ENCODE results near the gene VSIG2. TPM values are rescaled to one million over a fixed set of nuclear protein-coding genes. Genes with fewer than 3 reads are reported as not detected.

VSIG2 gene
- total and polyA plus RNA-seq, 2 of the 4 experiments (the other 2 are of a cell fraction): not detected

DNA sequence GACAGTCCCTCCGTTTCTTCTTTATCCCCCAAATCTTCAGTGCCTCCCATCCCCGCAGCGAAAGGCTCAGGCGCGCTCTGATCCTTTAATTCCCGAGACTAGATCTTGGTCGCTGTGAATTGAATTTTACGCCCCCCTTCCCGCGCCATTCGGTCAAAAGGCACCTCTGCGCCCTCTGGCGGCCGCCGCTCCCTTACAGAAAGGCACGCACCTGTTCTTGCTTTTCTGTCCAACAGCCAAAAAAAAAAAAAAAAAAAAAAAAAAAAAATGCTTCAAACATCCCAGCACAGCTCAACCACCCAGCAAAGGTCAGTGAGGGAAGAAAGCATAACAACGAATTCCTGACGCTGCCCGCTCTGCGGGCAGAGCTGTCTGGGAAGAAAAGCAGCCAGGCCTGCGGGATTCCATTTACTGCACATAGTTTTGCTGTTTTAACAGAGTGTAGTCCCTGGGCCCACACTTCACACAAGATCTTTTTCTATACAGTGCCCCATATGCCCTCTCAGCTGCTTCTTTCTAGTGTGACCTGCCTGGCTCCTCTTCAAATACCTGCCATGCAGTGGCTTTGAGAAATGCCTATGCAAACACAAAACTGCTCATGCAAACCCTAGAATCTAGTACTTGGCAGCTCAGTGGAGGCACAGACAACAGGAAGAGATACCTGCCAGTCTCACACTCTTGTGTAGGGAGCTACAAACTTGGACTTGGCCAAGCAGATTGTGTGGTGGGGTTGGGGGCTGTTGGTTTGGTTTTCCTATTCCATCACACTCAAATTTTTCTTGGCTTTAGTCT, 11.3 kb upstream of the VSIG2 start (continued):
- TF ChIP-seq BHLHE40 (IDR thresholded peaks at IDR 0.05; ENCODE audit: low read depth, low read length): no peak
- peak; percentile 55; the same call in 1 of the 2 replicates for TF ChIP-seq MAZ (IDR thresholded peaks at IDR 0.05; ENCODE audit: borderline replicate concordance, low read depth, low read length)

DNA sequence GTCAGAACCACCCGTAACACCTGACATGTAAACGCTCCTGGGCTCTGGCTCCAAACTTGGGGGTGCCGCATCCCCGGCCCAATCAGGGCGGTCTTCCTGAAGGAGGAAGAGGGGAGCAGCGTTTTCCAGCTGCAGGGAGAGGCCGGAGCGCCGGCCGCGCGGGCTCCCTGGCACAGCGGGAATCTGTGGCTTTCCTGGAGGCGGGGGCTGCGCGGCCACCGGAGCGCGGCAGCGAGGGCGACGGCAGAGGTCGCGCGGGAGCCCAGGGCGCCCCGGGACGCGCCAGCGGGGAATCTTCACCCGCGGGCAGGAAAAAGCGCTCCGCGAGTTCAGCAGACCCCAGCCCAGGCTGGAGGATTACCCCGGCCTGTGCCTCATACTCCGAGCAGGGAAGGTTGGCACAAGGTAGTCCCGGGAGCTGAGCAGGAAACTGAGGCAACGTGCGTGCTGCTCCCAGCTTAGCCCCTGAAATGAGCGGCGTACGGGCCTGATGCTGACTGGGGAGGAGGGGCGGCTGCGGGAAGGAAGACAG, 10.6 kb upstream of the VSIG2 start:
- H3K4me1 ChIP-seq (ENCODE audit: control insufficient read depth, insufficient read depth, low read length): peaks cover 1% of the 10 kb centered on the region; the same call in 1 of the 2 replicates
- dilution Hi-C loops (cut with HindIII; ENCODE audit: low sequenced_read_pairs, unreplicated experiment) (no loop called here), in situ Hi-C loops (cut with MboI; ENCODE audit: low sequenced_read_pairs) (loop anchor here (5.0 to 10.0 kb wide), 2 partner anchors 72 to 90 kb away; partner anchors contain the start of genes SIAE and SPA17), intact Hi-C loops (cut with micrococcal nuclease) (loop anchor here (1.0 kb wide), 3 partner anchors 89 to 118 kb away; partner anchors contain the start of genes SIAE and SPA17)
- H2AK9ac ChIP-seq (replicated peaks; ENCODE audit: low read depth, low read length, poor library complexity): peak overlapping the region; percentile 45
- H2BK5ac ChIP-seq (ENCODE audit: low read depth, low read length, poor library complexity, severe bottlenecking): no peak overlapping the region
- no peaks in the 10 kb centered on the region for H3K9me1 ChIP-seq (ENCODE audit: insufficient read depth, low read length)
- peaks cover 10% of the 10 kb centered on the region for H4K20me1 ChIP-seq (ENCODE audit: insufficient read depth, low read length)
- H4K5ac ChIP-seq (ENCODE audit: low read depth, low read length): no peak overlapping the region
- no peak for DNase-seq
- no peak overlapping the region for H3K18ac ChIP-seq (ENCODE audit: low read depth, low read length)
- peaks cover 2% of the 10 kb centered on the region for H3K36me3 ChIP-seq (ENCODE audit: control insufficient read depth, insufficient read depth, low read length)
- H3K9ac ChIP-seq (ENCODE audit: low read depth, low read length): no peak overlapping the region; the same call in 1 of the 2 replicates
- H2BK20ac ChIP-seq (ENCODE audit: low read depth, low read length): 0 out of 2 replicates have a peak overlapping the region, but pooled peaks have one; percentile 18
- H3K14ac ChIP-seq (replicated peaks; ENCODE audit: low read depth, low read length): no peak overlapping the region
- no TSS peak for BruUV-seq (replicated peaks)
- POLR2A ChIA-PET (ENCODE audit: unreplicated experiment): no interaction called here
- no peak overlapping the region for H4K91ac ChIP-seq (ENCODE audit: insufficient read depth, low read depth, low read length)
- no peaks in the 10 kb centered on the region for H3K9me3 ChIP-seq (ENCODE audit: control insufficient read depth, insufficient read depth, low read length)
- CTCF ChIA-PET: interaction anchor here (0.6 to 1.4 kb wide), 3 partner anchors 10 to 31 kb away, joined by 3 read pairs; no protein-coding TSS in a partner anchor
- H3K56ac ChIP-seq (ENCODE audit: extremely low read depth, insufficient read depth, low read length): no peak overlapping the region
- no peak overlapping the region for H2BK120ac ChIP-seq (ENCODE audit: low read depth, low read length)
- peak overlapping the region; percentile 20; the same call in 1 of the 2 replicates for H2AK5ac ChIP-seq (ENCODE audit: low read depth, low read length)
- no peak overlapping the region for H3K23ac ChIP-seq (ENCODE audit: low read depth, low read length)
- WGBS, 2 experiments (ENCODE audit: extremely low coverage in 2 of 2, insufficient read length in 1 of 2): no CpG with 5 or more reads among the region's 45 CpGs
- no peak overlapping the region for H2BK15ac ChIP-seq (ENCODE audit: low read depth, low read length)
- H3K4ac ChIP-seq (ENCODE audit: low read depth, low read length): no peak overlapping the region
- ATAC-seq (ENCODE audit: low read depth): peak; percentile 22
- H4K8ac ChIP-seq (ENCODE audit: low read depth in 2 of 2, low read length in 2 of 2): no peak overlapping the region
- H3K27me3 ChIP-seq (ENCODE audit: control insufficient read depth, insufficient read depth, low read length): peaks cover 17% of the 10 kb centered on the region; the same call in 1 of the 2 replicates
- H3K4me3 ChIP-seq (ENCODE audit: insufficient read depth, low read depth, low read length): peak overlapping the region; percentile 32
- H3K79me1 ChIP-seq (ENCODE audit: low read depth in 1 of 2, low read length in 2 of 2): peaks cover 3 to 13% of the 10 kb centered on the region in 2 experiments; a peak in 2 of 4 replicates
- peak overlapping the region; percentile 69 for H2AFZ ChIP-seq (replicated peaks; ENCODE audit: low read length, poor library complexity)
- no peak overlapping the region for H3K27ac ChIP-seq (ENCODE audit: insufficient read depth, low read length)
- H3K4me2 ChIP-seq (ENCODE audit: low read depth, low read length): peak overlapping the region; percentile 96
- TF ChIP-seq BHLHE40 (IDR thresholded peaks at IDR 0.05; ENCODE audit: low read depth, low read length) (no peak), RCOR1 (IDR thresholded peaks at IDR 0.05; ENCODE audit: insufficient replicate concordance, low read length) (no peak), CEBPB (IDR thresholded peaks at IDR 0.05; ENCODE audit: low read depth, low read length) (no peak), NFE2L2 (IDR thresholded peaks at IDR 0.05; ENCODE audit: low read depth, low read length) (no peak), MAFK (IDR thresholded peaks at IDR 0.05; ENCODE audit: low read depth, low read length) (no peak), RAD21 (IDR thresholded peaks at IDR 0.05; ENCODE audit: low read length) (no peak), SMC3 (IDR thresholded peaks at IDR 0.05; ENCODE audit: low read depth, low read length) (no peak), MAZ (IDR thresholded peaks at IDR 0.05; ENCODE audit: borderline replicate concordance, low read depth, low read length) (no peak), FOS (IDR thresholded peaks at IDR 0.05; ENCODE audit: low read depth, low read length) (no peak), RFX5 (IDR thresholded peaks at IDR 0.05; ENCODE audit: low read depth, low read length) (no peak), CHD1 (IDR thresholded peaks at IDR 0.05; ENCODE audit: low read depth, low read length) (no peak)
- TF ChIP-seq, protein P1, sequence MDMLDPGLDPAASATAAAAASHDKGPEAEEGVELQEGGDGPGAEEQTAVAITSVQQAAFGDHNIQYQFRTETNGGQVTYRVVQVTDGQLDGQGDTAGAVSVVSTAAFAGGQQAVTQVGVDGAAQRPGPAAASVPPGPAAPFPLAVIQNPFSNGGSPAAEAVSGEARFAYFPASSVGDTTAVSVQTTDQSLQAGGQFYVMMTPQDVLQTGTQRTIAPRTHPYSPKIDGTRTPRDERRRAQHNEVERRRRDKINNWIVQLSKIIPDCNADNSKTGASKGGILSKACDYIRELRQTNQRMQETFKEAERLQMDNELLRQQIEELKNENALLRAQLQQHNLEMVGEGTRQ (IDR thresholded peaks at IDR 0.05; ENCODE audit: low read depth, low read length): no peak
- TF ChIP-seq, protein P2, sequence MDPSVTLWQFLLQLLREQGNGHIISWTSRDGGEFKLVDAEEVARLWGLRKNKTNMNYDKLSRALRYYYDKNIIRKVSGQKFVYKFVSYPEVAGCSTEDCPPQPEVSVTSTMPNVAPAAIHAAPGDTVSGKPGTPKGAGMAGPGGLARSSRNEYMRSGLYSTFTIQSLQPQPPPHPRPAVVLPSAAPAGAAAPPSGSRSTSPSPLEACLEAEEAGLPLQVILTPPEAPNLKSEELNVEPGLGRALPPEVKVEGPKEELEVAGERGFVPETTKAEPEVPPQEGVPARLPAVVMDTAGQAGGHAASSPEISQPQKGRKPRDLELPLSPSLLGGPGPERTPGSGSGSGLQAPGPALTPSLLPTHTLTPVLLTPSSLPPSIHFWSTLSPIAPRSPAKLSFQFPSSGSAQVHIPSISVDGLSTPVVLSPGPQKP (IDR thresholded peaks at IDR 0.05; ENCODE audit: borderline replicate concordance, low read depth, low read length): no peak

Data from IMR-90 (cell line).